Lung (tissue), 12 donors: ENCODE measurements around the gene PWWP2B. TPM values are rescaled to one million over a fixed set of nuclear protein-coding genes. Genes with fewer than 3 reads are reported as not detected.

Source experiments
- ATAC-seq: fragments of 200-7000 bp; cut with Tn5 transposase; one replicate; pipeline ENCODE4 v1.9.1; 2020; ENCODE audit warnings: moderate number of reproducible peaks; ENCODE audit not compliant: insufficient read depth, low FRiP score
- DNase-seq, 3 donors: peaks; one replicate each; pipeline ENCODE4 v3.0.0-alpha.2; 2013 to 2017
- H3K27ac ChIP-seq, 2 donors: one replicate each; pipeline ENCODE4 v1.5.1; 2013; ENCODE audit warnings: mild to moderate bottlenecking in 2 of 2, moderate library complexity in 2 of 2, control low read depth in 1 of 2, inconsistent platforms in 1 of 2, low read depth in 1 of 2, low read length in 1 of 2
- H3K27me3 ChIP-seq, 3 donors: one replicate each; pipeline ENCODE4 v1.5.1; 2013; ENCODE audit warnings: low read length in 2 of 3; ENCODE audit not compliant: control insufficient read depth in 3 of 3, insufficient read depth in 3 of 3
- H3K36me3 ChIP-seq, 4 donors: one replicate each; pipeline ENCODE4 v1.5.1; 2013; ENCODE audit warnings: low read length in 4 of 4, mild to moderate bottlenecking in 1 of 4, moderate library complexity in 1 of 4; ENCODE audit not compliant: control insufficient read depth in 4 of 4, insufficient read depth in 4 of 4
- H3K4me1 ChIP-seq, 5 donors: one replicate each; pipeline ENCODE4 v1.5.1; 2013; ENCODE audit warnings: low read length in 5 of 5, mild to moderate bottlenecking in 2 of 5, moderate library complexity in 1 of 5; ENCODE audit not compliant: control insufficient read depth in 5 of 5, insufficient read depth in 5 of 5
- H3K4me3 ChIP-seq: one replicate; pipeline ENCODE4 v1.5.1; 2013; ENCODE audit warnings: mild to moderate bottlenecking, control low read depth, moderate library complexity
- H3K9ac ChIP-seq, 2 donors: one replicate each; pipeline ENCODE4 v1.5.1; 2013; ENCODE audit warnings: low read length in 2 of 2, control low read depth in 1 of 2; ENCODE audit not compliant: insufficient read depth in 1 of 2
- H3K9me3 ChIP-seq, 4 donors: one replicate each; pipeline ENCODE4 v1.5.1; 2013; ENCODE audit warnings: low read length in 3 of 4, mild to moderate bottlenecking in 1 of 4, moderate library complexity in 1 of 4; ENCODE audit not compliant: control insufficient read depth in 4 of 4, insufficient read depth in 3 of 4
- CTCF ChIP-seq: IDR thresholded peaks from 2 replicates; pipeline ENCODE4 v1.5.1; 2012; ENCODE audit warnings: mild to moderate bottlenecking; ENCODE audit errors: control extremely low read depth, extremely low read depth
- WGBS, 2 donors: extraction: QIAGEN DNeasy Blood & Tissue Kit; methylation state at CpG; one replicate each; pipeline ENCODE4 v1.1.7; 2013; 5-methylcytosine and 5-hydroxymethylcytosine counted together
- polyA plus RNA-seq, 2 donors: library from polyadenylated mRNA; stranded (reverse); fragments of 200-250 nt; gene quantifications; one replicate each; pipeline ENCODE4 v1.2.1, GENCODE V29; 2013
- total RNA-seq, 2 donors: library from RNA; depleted of rRNA in 1 of 2; stranded (reverse); fragments of >200 nt in 1 of 2; gene quantifications; one replicate each; pipeline ENCODE4 v1.2.1, GENCODE V29; 2014 to 2021
- donor health status: control.
- donor health status: control.
- donor health status: Bipolar disorder and iron deficiency.
- donor health status: healthy.
- donor health status: DM: yes; HTN: yes; CAD: no.

PWWP2B gene
- total and polyA plus RNA-seq, 4 donors = 20.1 to 33.4 (median 21.1) TPM

- Histone ChIP-seq H3K27me3 (no peaks in the 10 kb centered on the region), H3K9ac (no peak overlapping the region), H3K4me3 (no peak overlapping the region), H3K4me1 (no peaks in the 10 kb centered on the region), H3K9me3 (no peaks in the 10 kb centered on the region), H3K36me3 (peaks cover 1 to 18% (median 12%) of the 10 kb centered on the region in 4 donors), H3K27ac (no peak overlapping the region)
- DNase-seq (no peak), ATAC-seq (no peak)
- no peak for TF ChIP-seq CTCF
- WGBS, 2 donors = 92 to 94% methylated on average over 6 of the region's 6 CpGs
Measured at GRCh38 chr10:132349766-132350165, 47.2 kb upstream of the PWWP2B start.

DNA sequence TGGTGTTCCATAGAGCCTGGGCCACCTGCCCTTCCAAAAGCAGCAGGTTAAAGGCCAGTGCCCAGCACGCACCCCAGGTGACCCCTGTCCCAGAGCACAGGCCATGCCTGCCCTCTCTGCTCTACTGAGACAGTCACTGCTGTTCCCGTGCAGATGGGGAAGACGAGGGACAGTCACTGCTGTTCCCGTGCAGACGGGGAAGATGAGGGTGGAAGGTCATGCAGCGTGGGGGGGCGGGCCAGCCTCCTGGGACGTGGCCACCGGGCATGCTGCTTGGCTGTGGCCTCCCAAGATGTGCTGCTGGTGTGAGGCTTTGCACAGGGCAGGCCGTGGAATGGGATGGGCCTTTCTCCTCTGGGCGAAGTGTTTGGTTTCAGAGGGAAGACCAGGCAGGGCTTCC is 46.6 kb upstream of the PWWP2B start:
- Histone ChIP-seq H3K36me3 (peaks cover 0 to 14% (median 9%) of the 10 kb centered on the region in 4 donors), H3K9me3 (no peaks in the 10 kb centered on the region), H3K4me1 (no peaks in the 10 kb centered on the region), H3K27ac (no peak overlapping the region), H3K9ac (no peak overlapping the region), H3K27me3 (no peaks in the 10 kb centered on the region), H3K4me3 (no peak overlapping the region)
- ATAC-seq = no peak
- WGBS, 2 donors = 90 to 91% methylated on average over 10 to 11 of the region's 11 CpGs
- no peak for DNase-seq
- no peak for TF ChIP-seq CTCF

- no peak for TF ChIP-seq CTCF
- DNase-seq = no peak
- Histone ChIP-seq H3K27ac (no peak overlapping the region), H3K4me3 (no peak overlapping the region), H3K36me3 (peaks cover 0 to 14% (median 8%) of the 10 kb centered on the region in 4 donors), H3K9me3 (no peaks in the 10 kb centered on the region), H3K27me3 (no peaks in the 10 kb centered on the region), H3K4me1 (no peaks in the 10 kb centered on the region), H3K9ac (no peak overlapping the region)
- no peak for ATAC-seq
- 95 to 96% methylated on average over 17 of the region's 17 CpGs for WGBS, 2 donors
Measured at GRCh38 chr10:132350946-132351345, 46.1 kb upstream of the PWWP2B start.

DNA sequence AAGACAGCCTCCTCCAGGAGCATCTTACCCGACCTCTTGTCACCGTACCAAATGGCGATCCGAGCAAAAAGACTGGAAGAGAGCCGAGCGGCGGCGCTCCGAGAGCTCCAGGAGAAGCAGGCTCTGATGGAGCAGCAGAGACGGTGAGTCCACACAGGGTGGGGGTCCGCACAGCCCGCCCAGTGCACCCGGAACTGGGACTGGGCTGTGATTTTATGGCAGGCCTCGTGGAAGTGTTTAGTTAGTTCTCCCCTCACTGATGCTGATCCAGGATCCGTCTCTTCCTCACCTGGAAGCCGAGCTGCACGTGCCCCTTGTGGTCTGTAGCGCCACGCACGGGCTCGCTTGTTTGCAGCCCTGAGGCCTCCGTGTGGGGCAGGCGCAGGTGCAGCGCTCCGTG is 45.4 kb upstream of the PWWP2B start:
- no peak for TF ChIP-seq CTCF
- WGBS, 2 donors = 88 to 91% methylated on average over 23 to 25 of the region's 25 CpGs
- Histone ChIP-seq H3K27ac (no peak overlapping the region), H3K9ac (no peak overlapping the region), H3K27me3 (no peaks in the 10 kb centered on the region), H3K4me1 (no peaks in the 10 kb centered on the region), H3K36me3 (peaks cover 0 to 14% (median 9%) of the 10 kb centered on the region in 4 donors), H3K4me3 (no peak overlapping the region), H3K9me3 (no peaks in the 10 kb centered on the region)
- DNase-seq (no peak), ATAC-seq (no peak)
